NB4 (cell line): ENCODE measurements around the gene SLC25A24.
A peak's percentile ranks its signal among the peaks of the same experiment; 100 is the strongest.
"Not testable (repeated sequence)": the region's sequence is repeated elsewhere in the genome, so short reads cannot be mapped to it uniquely, and the experiment has no call there.

Source experiments
- DNase-seq: peaks from one replicate; pipeline ENCODE4 v3.0.0; 2010; ENCODE audit warnings: low read depth
- H3K4me3 ChIP-seq: one replicate; pipeline ENCODE4 v1.5.1; 2011; ENCODE audit warnings: mild to moderate bottlenecking, low read depth, low read length, moderate library complexity
- CTCF ChIP-seq: IDR thresholded peaks from one replicate; pipeline ENCODE4 v1.5.1; 2012; ENCODE audit warnings: low read depth, low read length
- MAX ChIP-seq: IDR thresholded peaks from 2 replicates; pipeline ENCODE4 v1.6.1; 2011; ENCODE audit warnings: low read depth, low read length
- MYC ChIP-seq: IDR thresholded peaks from 2 replicates; pipeline ENCODE4 v1.6.1; 2011; ENCODE audit warnings: low read depth, low read length
- POLR2A ChIP-seq: IDR thresholded peaks from 2 replicates; pipeline ENCODE4 v1.6.1; 2011; ENCODE audit warnings: mild to moderate bottlenecking; ENCODE audit not compliant: insufficient read length; ENCODE audit errors: extremely low read depth

The SLC25A24 gene

GRCh38 chr1:108142773-108143394 is 57.3 kb downstream of the SLC25A24 start:
- DNase-seq, result no peak
- no peak for TF ChIP-seq MYC
- no peak for TF ChIP-seq POLR2A
- TF ChIP-seq CTCF, result no peak
- no peak for TF ChIP-seq MAX

GRCh38 chr1:108142258-108142657 is 57.9 kb downstream of the SLC25A24 start:
- TF ChIP-seq MAX (no peak), MYC (no peak), CTCF (no peak), POLR2A (no peak)
- no peak for DNase-seq
- no peak overlapping the region for H3K4me3 ChIP-seq

More at GRCh38 chr1:108142773-108143394, 57.3 kb downstream of the SLC25A24 start:
- no peak overlapping the region for H3K4me3 ChIP-seq

GRCh38 chr1:108141621-108142020 is 58.5 kb downstream of the SLC25A24 start:
- H3K4me3 ChIP-seq, result no peak overlapping the region
- TF ChIP-seq MAX (no peak), CTCF (no peak), MYC (no peak), POLR2A (no peak)
- DNase-seq, result peak; percentile 79

GRCh38 chr1:108140936-108141335 is 59.2 kb downstream of the SLC25A24 start:
- no peak for TF ChIP-seq MYC
- TF ChIP-seq CTCF, result no peak
- TF ChIP-seq POLR2A, result no peak
- no peak for TF ChIP-seq MAX
- H3K4me3 ChIP-seq, result no peak overlapping the region
- no peak for DNase-seq

- no peak for DNase-seq
- H3K4me3 ChIP-seq, result no peak overlapping the region
- TF ChIP-seq POLR2A (no peak), MYC (no peak), CTCF (no peak), MAX (no peak)
Observed at GRCh38 chr1:108140177-108140576, 60.0 kb downstream of the SLC25A24 start.

GRCh38 chr1:108139555-108139954 is 60.6 kb downstream of the SLC25A24 start:
- not testable (repeated sequence) for DNase-seq, H3K4me3 ChIP-seq

- not testable (repeated sequence) for H3K4me3 ChIP-seq, DNase-seq
Observed at GRCh38 chr1:108133148-108133547, 67.0 kb downstream of the SLC25A24 start.

- not testable (repeated sequence) for H3K4me3 ChIP-seq, DNase-seq
Observed at GRCh38 chr1:108132367-108132766, 67.8 kb downstream of the SLC25A24 start.

- H3K4me3 ChIP-seq, DNase-seq: not testable (repeated sequence)
Observed at GRCh38 chr1:108131281-108131680, 68.9 kb downstream of the SLC25A24 start.
